Measurements from ENCODE around the gene BCL7B. TPM values are rescaled to one million over a fixed set of nuclear protein-coding genes. Genes with fewer than 3 reads are reported as not detected.
"Not testable (repeated sequence)": the region's sequence is repeated elsewhere in the genome, so short reads cannot be mapped to it uniquely, and the experiment has no call there.

The BCL7B gene
- total and polyA plus RNA-seq, 2 donors from 2014 or later: 55.4 to 67.3 TPM

DNA sequence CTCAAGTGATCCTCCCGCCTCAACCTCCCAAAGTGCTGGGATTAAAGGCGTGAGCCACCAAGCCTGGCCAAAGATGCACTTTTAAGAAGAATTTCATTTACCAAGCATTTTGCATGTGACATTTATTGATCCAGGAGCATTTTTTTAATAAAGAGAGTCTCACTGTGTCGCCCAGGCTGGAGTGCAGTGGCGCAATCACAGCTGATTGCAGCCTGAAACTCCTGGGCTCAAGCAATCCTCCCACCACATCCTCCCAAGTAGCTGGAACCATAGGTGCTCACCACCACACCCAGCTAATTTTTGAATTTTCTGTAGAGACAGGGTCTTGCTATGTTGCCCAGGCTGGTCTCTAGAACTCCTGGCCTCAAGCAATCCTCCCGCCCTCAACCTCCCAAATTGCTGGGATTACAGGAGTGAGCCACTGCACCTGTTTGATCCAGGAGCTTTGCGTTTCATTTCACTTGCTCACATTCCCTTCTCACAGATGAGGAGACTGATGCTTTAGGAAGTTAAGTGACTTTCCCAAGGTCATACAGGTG is 25.2 kb upstream of the BCL7B start:
- Histone ChIP-seq H3K27ac (ENCODE audit: low read depth in 2 of 2, low read length in 2 of 2) (no peak overlapping the region), H3K4me1 (ENCODE audit: control insufficient read depth in 2 of 3, insufficient read depth in 2 of 3, low read depth in 1 of 3, low read length in 3 of 3) (peaks cover 0 to 6% (median 0%) of the 10 kb centered on the region in 3 donors)
- FAIRE-seq: no peak

DNA sequence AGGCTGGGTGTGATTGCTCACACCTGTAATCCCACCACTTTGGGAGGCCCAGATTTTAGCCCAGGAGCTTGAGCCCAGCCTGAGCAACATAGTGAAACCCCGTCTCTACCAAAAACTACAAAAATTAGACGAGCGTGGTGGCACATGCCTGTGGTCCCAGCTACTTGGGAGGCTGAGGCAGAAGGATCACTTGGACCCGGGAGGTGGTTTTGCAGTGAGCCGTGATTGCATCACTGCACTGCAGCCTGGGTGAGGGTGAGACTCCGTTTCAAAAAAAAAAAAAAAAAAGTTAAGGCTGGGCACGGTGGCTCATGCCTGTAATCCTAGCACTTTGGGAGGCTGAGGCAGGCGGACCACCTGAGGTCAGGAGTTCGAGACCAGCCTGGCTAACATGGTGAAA is 23.5 kb upstream of the BCL7B start:
- DNase-seq: peak in 1 of 5 donors; percentile 26
- not testable (repeated sequence) for H3K27ac ChIP-seq (ENCODE audit: low read depth in 2 of 2, low read length in 2 of 2); FAIRE-seq

More for the DNA sequence above, 25.2 kb upstream of the BCL7B start:
- Histone ChIP-seq H3K9me3 (ENCODE audit: control insufficient read depth in 2 of 3, insufficient read depth in 1 of 3, low read length in 3 of 3) (no peaks in the 10 kb centered on the region), H3K9ac (ENCODE audit: low read length in 3 of 3) (no peak overlapping the region), H3K36me3 (ENCODE audit: control insufficient read depth in 2 of 3, insufficient read depth in 3 of 3, low read length in 3 of 3) (no peaks in the 10 kb centered on the region), H3K27me3 (ENCODE audit: control insufficient read depth, insufficient read depth, low read length) (no peaks in the 10 kb centered on the region), H3K4me3 (ENCODE audit: low read length in 3 of 3) (no peak overlapping the region)
- no peak for DNase-seq
- TF ChIP-seq, protein P1, sequence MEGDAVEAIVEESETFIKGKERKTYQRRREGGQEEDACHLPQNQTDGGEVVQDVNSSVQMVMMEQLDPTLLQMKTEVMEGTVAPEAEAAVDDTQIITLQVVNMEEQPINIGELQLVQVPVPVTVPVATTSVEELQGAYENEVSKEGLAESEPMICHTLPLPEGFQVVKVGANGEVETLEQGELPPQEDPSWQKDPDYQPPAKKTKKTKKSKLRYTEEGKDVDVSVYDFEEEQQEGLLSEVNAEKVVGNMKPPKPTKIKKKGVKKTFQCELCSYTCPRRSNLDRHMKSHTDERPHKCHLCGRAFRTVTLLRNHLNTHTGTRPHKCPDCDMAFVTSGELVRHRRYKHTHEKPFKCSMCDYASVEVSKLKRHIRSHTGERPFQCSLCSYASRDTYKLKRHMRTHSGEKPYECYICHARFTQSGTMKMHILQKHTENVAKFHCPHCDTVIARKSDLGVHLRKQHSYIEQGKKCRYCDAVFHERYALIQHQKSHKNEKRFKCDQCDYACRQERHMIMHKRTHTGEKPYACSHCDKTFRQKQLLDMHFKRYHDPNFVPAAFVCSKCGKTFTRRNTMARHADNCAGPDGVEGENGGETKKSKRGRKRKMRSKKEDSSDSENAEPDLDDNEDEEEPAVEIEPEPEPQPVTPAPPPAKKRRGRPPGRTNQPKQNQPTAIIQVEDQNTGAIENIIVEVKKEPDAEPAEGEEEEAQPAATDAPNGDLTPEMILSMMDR (IDR thresholded peaks at IDR 0.05; ENCODE audit: borderline replicate concordance, extremely low read depth, insufficient read depth): no peak
- intact Hi-C loops (cut with DNase I): no loop called here

DNA sequence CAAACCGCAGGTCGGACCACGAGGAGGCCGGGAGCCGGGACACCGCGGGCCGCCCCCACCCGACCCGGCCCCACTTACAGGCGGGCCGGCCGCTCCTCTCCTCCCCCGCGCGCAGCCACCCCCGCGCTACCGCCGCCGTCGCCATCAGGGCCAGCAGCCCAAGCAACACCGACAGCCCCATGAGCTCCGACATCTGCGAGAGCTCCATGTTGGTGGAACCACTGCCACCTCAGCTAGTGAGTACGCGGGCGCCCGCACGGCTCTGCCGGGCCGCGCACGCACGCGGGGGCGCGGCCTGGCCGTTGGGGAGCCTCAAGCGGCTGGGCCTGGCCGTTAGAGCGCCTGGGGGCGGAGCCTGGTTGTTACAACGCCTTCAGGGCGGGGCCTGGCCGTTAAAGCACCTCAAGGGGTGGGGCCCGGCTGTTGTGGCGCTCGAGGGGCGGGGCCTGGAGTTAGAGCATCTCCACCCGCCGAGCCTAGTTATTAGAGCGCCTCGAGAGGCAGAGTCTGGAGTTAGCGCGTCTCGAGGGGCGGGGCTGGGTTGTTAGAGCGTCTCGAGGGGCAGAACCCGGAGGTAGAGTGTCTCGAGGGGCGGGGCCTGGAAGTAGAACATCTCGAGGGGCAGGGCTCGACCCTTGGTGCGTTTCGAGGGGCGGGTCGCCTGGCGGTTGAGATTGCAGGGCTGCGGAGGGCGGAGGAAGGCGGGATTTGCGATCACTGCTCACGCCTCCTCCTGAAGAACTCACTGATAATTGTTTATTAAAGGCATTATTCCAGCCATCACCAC is 21.0 kb upstream of the BCL7B start, which contains the start of gene TBL2:
Gene TBL2 (minus strand): TSS at position 238 of the 787 bp plus-strand sequence. CDS start 30 bp downstream, at position 208.
- H3K27ac ChIP-seq (ENCODE audit: low read depth in 2 of 2, low read length in 2 of 2): peak within 1 kb of the TSS; percentile 80 to 90
- H3K4me3 ChIP-seq (ENCODE audit: low read length in 3 of 3): peak within 1 kb of the TSS; percentile 63 to 86 (median 80)
- H3K27me3 ChIP-seq (ENCODE audit: control insufficient read depth, insufficient read depth, low read length): no peaks in the 10 kb centered on the region
- peaks cover 2 to 13% (median 9%) of the 10 kb centered on the region in 3 donors for H3K36me3 ChIP-seq (ENCODE audit: control insufficient read depth in 2 of 3, insufficient read depth in 3 of 3, low read length in 3 of 3)
- peak; percentile 46 for FAIRE-seq
- H3K9ac ChIP-seq (ENCODE audit: low read length in 3 of 3): peak within 1 kb of the TSS; percentile 47 to 92 (median 75)
- TF ChIP-seq, protein P1 (IDR thresholded peaks at IDR 0.05; ENCODE audit: borderline replicate concordance, extremely low read depth, insufficient read depth): peak; percentile 13
- DNase-seq: peak; percentile 99 to 100 (median 99)
- H3K9me3 ChIP-seq (ENCODE audit: control insufficient read depth in 2 of 3, insufficient read depth in 1 of 3, low read length in 3 of 3): no peaks in the 10 kb centered on the region
- H3K4me1 ChIP-seq (ENCODE audit: control insufficient read depth in 2 of 3, insufficient read depth in 2 of 3, low read depth in 1 of 3, low read length in 3 of 3): peaks cover 0 to 16% (median 0%) of the 10 kb centered on the region in 3 donors
- intact Hi-C loops (cut with DNase I): no loop called here

More for the DNA sequence above, 23.5 kb upstream of the BCL7B start:
- H3K36me3 ChIP-seq (ENCODE audit: control insufficient read depth in 2 of 3, insufficient read depth in 3 of 3, low read length in 3 of 3); intact Hi-C loops (cut with DNase I); H3K9ac ChIP-seq (ENCODE audit: low read length in 3 of 3); H3K27me3 ChIP-seq (ENCODE audit: control insufficient read depth, insufficient read depth, low read length); H3K4me3 ChIP-seq (ENCODE audit: low read length in 3 of 3); H3K9me3 ChIP-seq (ENCODE audit: control insufficient read depth in 2 of 3, insufficient read depth in 1 of 3, low read length in 3 of 3): not testable (repeated sequence)
- peaks cover 0 to 16% (median 0%) of the 10 kb centered on the region in 3 donors for H3K4me1 ChIP-seq (ENCODE audit: control insufficient read depth in 2 of 3, insufficient read depth in 2 of 3, low read depth in 1 of 3, low read length in 3 of 3)
